Ishikawa (cell line): ENCODE measurements around the gene GJB1.

ENCODE experiments used
- YY1 ChIP-seq: IDR thresholded peaks from 2 replicates; pipeline ENCODE4 v1.6.1; 2012; ENCODE audit warnings: low read depth
- ZBTB7A ChIP-seq: IDR thresholded peaks from 2 replicates; pipeline ENCODE4 v1.6.1; 2012; ENCODE audit warnings: low read depth

DNA sequence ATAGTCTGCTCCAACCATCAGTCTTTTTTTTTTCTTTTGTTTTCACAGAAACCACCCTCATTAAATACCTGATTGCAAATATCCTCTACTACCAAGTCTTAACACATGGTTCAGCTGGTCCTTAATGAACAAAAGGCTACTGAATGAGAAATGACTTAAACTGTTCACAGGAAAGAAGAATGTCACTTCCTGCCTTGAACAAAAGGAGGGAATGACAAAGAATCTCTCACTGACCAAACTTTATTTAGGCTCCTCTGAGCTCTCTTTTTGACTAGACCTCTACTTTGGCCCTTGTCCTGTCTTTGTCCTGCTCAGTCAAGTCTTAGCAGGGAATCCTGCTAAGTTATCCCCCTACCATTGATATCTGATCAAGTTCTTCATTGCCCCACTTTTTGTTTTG is 31.8 kb upstream of the GJB1 start:
- no peak for TF ChIP-seq YY1
- no peak for TF ChIP-seq ZBTB7A
